Measurements from ENCODE around the gene USP13. TPM values are rescaled to one million over a fixed set of nuclear protein-coding genes. Genes with fewer than 3 reads are reported as not detected.
A peak's percentile ranks its signal among the peaks of the same experiment; 100 is the strongest.

USP13 gene
- total and polyA plus RNA-seq, 2 of the 13 experiments (the other 11 are each of a cell fraction or from before 2014, with no cell fraction given), result 15.9 to 36.7 TPM

GRCh38 chr3:179663093-179663492, 10.3 kb downstream of the USP13 start (continued):
- TF ChIP-seq CREM (IDR thresholded peaks at IDR 0.05) (peak; percentile 53; the same call in 1 of the 2 replicates), CREM (CRISPR knock-in tag; IDR thresholded peaks at IDR 0.05) (no peak), ZNF616 (CRISPR knock-in tag; IDR thresholded peaks at IDR 0.05; ENCODE audit: low read depth) (no peak), ELF4 (CRISPR knock-in tag; IDR thresholded peaks at IDR 0.05; ENCODE audit: borderline replicate concordance) (no peak), ZBTB38 (CRISPR knock-in tag; IDR thresholded peaks at IDR 0.05) (no peak), ZNF747 (CRISPR knock-in tag; IDR thresholded peaks at IDR 0.05; ENCODE audit: borderline replicate concordance) (no peak), ATF7-NPFF (CRISPR knock-in tag; IDR thresholded peaks at IDR 0.05; ENCODE audit: low read depth) (no peak), KDM5A (IDR thresholded peaks at IDR 0.05; ENCODE audit: borderline replicate concordance, low read length) (no peak), ZFP62 (CRISPR knock-in tag; IDR thresholded peaks at IDR 0.05) (no peak), KLF13 (CRISPR knock-in tag; IDR thresholded peaks at IDR 0.05) (no peak), RFXAP (CRISPR knock-in tag; IDR thresholded peaks at IDR 0.05; ENCODE audit: borderline replicate concordance) (no peak), NR2F6 (IDR thresholded peaks at IDR 0.05) (no peak), NR2F6 (CRISPR knock-in tag; IDR thresholded peaks at IDR 0.05) (no peak; the same call in 1 of the 2 replicates), ADNP (CRISPR knock-in tag; IDR thresholded peaks at IDR 0.05) (no peak), ZNF331 (CRISPR knock-in tag; IDR thresholded peaks at IDR 0.05) (no peak), PLRG1 (conservative IDR thresholded peaks at IDR 0.05) (no peak), ATRX (CRISPR knock-in tag; IDR thresholded peaks at IDR 0.05; ENCODE audit: borderline replicate concordance) (no peak), ZNF574 (CRISPR knock-in tag; IDR thresholded peaks at IDR 0.05) (no peak), MYNN (CRISPR knock-in tag; IDR thresholded peaks at IDR 0.05; ENCODE audit: low read depth) (no peak), ZNF343 (CRISPR knock-in tag; IDR thresholded peaks at IDR 0.05) (no peak), RARG (CRISPR knock-in tag; IDR thresholded peaks at IDR 0.05; ENCODE audit: low read depth) (no peak), SRSF9 (IDR thresholded peaks at IDR 0.05; ENCODE audit: borderline replicate concordance, insufficient read depth, low read depth, low read length, poor library complexity, severe bottlenecking) (no peak), ZNF883 (CRISPR knock-in tag; IDR thresholded peaks at IDR 0.05; ENCODE audit: not compliant biosample characterization) (no peak), PHF20 (CRISPR knock-in tag; IDR thresholded peaks at IDR 0.05) (no peak), ZSCAN5A (CRISPR knock-in tag; IDR thresholded peaks at IDR 0.05; ENCODE audit: borderline replicate concordance) (no peak), ZNF691 (CRISPR knock-in tag; IDR thresholded peaks at IDR 0.05; ENCODE audit: borderline replicate concordance, low read depth) (no peak), HNRNPH1 (optimal IDR thresholded peaks at IDR 0.05; ENCODE audit: low read depth, low read length) (no peak), MBNL3 (CRISPR knock-in tag; conservative IDR thresholded peaks at IDR 0.05) (no peak), ZBTB7B (CRISPR knock-in tag; IDR thresholded peaks at IDR 0.05) (no peak), MBD4 (IDR thresholded peaks at IDR 0.05; ENCODE audit: borderline replicate concordance, low read length) (no peak), PHB2 (IDR thresholded peaks at IDR 0.05; ENCODE audit: partially characterized antibody) (no peak)

Measured in HepG2 (cell line).